GM21619 (cell line): ENCODE data around the gene KRTAP4-5.
"Not testable (repeated sequence)": the region's sequence is repeated elsewhere in the genome, so short reads cannot be mapped to it uniquely, and the experiment has no call there.

Experiments used
- ATAC-seq: cut with Tn5 transposase; IDR thresholded peaks from one replicate; pipeline ENCODE4 v1.9.1; 2021; ENCODE audit not compliant: unreplicated experiment

The KRTAP4-5 gene

DNA sequence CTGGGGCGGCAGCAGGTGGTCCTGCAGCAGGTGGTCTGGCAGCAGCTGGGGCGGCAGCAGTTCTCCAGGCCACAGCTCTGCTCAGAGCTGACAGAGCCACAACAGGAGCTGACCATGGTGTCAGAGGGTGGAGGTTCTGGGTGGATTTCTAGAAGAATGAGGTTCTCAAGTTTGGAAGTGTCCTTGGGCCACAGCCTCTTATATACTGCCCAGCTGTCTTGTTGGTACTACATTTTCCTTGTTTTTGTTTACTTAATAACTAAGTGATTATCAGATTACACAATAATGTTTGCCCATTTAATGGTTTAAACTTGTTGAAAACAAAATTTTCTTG lies at the start of gene KRTAP4-5:
KRTAP4-5 (minus strand) TSS at position 174 of the 334 bp plus-strand sequence; CDS start at position 116, 58 bp downstream.
- ATAC-seq = no peak

DNA sequence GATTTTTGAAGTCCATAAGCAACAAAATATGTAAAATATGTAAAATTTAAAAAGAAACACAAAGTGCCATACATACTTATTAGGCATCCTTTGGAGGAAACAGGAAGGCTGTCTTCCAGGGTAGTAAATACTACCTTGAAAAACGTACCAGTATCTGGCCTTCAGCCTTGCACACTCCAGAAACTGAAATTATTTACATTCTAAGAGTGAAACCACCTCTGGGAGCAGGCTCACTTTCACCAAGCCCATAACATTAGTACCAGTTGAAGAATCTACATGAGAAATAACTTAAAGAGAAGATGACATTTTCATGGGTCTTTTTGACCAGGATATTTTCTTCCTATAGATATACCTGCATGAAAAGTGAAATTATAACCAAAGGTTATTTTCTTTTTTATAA lies 46.4 kb upstream of the KRTAP4-5 start:
- ATAC-seq = no peak

DNA sequence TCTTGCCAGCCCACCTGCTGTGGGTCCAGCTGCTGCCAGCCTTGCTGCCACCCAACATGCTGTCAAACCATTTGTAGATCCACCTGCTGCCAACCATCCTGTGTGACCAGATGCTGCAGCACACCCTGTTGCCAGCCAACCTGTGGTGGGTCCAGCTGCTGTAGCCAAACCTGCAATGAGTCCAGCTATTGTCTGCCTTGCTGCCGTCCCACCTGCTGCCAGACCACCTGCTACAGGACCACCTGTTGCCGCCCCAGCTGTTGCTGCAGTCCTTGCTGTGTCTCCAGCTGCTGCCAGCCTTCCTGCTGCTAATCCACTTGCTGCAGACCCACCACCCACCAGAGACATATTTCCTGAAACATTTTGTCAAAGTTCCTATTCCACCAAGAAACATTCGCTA lies 40.7 kb upstream of the KRTAP4-5 start:
- no peak for ATAC-seq

DNA sequence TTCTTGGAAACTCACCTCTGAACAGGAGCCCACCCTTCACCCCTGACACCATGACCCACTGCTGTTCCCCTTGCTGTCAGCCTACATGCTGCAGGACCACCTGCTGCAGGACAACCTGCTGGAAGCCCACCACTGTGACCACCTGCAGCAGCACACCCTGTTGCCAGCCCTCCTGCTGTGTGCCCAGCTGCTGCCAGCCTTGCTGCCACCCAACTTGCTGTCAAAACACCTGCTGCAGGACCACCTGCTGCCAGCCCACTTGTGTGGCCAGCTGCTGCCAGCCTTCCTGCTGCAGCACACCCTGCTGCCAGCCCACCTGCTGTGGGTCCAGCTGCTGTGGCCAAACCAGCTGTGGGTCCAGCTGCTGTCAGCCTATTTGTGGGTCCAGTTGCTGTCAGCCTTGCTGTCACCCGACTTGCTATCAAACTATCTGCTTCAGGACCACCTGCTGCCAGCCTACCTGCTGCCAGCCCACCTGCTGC lies 40.3 kb upstream of the KRTAP4-5 start, which contains the start of gene KRTAP9-1:
KRTAP9-1 (plus strand) TSS at position 51 of the 482 bp plus-strand sequence; CDS start at position 51, 0 bp downstream.
- not testable (repeated sequence) for ATAC-seq

DNA sequence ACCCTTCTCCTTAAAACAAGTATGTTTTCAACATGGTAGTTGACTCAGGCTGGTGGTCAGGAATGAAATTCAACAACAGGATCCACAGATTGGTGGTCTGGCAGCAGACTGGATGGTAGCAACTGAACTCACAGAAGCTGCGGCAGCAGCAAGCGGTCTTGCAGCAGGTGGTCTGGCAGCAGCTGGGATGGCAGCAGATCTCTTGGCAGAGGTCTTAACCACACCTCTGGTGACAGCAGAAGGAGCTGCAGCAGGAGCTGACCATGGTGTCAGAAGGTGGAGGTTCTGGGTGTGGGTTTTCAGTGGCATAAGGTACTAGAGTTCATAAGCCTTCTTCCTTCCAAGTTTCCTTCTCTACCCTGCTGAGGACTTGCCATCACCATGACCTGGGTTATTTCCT lies 37.2 kb upstream of the KRTAP4-5 start:
- ATAC-seq = no peak

DNA sequence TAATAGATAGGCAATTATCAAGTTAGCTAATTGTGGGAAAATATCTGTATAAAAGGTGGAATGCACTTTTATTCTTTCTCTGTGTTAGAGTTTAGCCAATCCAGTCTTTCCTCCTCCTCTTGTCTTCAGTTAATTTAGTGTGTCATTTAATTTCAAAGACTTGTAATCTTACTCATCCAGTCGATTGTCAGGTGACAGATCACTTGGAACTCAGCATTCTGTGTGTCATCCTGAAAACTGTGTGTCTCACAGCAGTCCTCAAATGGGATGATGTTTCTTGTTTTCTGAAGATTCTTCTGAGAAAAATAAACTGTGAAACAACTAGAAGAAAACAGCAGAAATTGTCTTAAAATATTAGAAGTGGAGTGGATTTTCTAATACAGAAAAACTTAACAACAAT lies 35.4 kb upstream of the KRTAP4-5 start:
- no peak for ATAC-seq

DNA sequence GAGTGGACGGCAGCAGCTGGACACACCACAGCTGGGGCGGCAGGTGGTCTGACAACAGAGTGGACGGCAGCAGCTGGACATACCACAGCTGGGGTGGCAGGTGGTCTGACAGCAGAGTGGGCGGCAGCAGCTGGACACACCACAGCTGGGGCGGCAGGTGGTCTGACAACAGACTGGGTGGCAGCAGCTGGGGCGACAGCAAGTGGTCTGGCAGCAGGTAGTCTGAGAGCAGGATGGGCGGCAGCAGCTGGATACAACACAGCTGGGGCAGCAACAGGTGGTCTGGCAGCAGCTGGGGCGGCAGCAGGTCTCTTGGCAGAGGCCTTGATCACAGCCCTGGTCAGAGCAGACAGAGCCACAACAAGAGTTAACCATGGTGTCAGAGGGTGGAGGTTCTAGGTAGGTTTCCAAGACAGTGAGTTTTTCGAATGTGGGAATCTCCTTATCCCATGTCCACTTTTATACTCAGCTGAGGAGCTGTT lies 34.9 kb upstream of the KRTAP4-5 start, which contains the start of gene KRTAP4-1:
KRTAP4-1 (minus strand) TSS at position 432 of the 482 bp plus-strand sequence; CDS start at position 375, 57 bp downstream.
- ATAC-seq = no peak

DNA sequence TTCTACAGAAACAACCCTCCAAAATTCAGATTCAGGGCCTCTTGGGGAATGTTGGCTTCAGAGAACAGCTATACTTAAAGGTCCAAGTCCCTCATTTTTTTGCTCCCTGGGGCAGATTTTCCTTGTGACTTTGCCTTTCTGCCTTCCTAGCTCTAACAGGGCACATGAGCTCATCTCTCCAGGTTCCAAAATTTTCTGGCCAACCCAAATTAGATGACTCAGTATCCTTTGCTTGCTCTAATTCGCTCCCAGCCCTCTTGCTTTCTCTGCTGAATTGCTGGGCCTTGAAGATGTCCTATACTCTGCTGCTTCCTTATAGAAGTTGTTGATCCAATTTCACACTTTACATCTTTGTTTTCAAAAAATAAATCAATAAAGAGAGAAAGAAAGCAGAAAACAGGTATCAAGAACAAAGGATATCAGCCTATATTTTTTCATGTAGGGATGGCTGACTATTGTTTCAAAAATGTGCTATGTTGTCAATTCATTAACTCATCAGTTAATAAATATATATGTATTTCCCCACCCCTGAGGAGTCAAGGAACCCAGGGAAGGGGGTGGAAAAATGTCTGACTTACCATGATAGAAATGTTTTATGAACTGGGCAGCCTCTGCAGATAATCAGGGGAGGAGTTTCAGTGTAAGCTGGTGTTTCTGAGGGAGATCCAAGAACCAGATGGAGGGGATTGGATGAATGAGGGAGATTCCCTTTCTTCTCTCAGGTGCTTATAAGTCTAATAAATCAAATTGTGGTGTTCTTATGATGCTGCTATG lies 29.4 kb upstream of the KRTAP4-5 start:
- ATAC-seq = no peak

DNA sequence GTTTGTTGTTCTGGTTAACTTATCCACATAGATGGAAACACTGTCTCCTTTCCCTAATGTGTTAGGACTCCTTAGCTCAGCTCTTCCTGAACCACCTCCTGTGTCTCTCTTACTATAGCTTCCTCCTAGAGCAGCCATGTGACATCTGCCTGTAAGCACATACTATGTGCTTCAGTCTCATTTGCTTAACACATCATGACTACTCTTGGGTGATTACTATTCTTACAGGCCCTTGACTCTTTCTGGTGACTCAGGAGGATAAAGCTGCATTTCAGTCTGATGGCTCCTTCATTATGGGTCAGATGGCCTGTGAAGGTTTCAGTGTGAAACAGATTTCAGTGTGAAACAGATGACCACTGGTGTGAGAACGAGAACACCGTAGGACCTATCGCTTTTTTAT lies 28.7 kb upstream of the KRTAP4-5 start:
- no peak for ATAC-seq

DNA sequence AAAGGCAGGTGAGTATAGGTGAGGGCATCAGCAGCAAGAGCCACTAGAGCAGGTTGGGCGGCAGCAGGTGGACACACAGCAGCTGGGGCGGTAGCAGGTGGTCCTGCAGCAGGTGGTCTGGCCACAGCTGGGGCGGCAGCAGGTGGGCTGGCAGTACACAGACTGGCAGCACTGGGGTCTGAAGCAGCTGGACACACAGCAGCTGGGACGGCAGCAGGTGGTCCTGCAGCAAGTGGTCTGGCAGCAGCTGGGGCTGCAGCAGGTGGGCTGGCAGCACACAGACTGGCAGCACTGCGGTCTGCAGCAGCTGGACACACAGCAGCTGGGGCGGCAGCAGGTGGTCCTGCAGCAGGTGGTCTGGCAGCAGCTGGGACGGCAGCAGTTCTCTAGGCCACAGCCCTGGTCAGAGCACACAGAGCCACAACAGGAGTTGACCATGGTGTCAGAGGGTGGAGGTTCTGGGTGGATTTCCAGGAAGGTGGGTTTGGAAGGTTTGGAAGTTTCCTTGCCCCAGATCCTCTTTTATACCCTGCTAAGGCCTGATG lies 28.2 kb upstream of the KRTAP4-5 start, which contains the start of gene KRTAP4-2:
KRTAP4-2 (minus strand) TSS at position 495 of the 545 bp plus-strand sequence; CDS start at position 438, 57 bp downstream.
- ATAC-seq = no peak

DNA sequence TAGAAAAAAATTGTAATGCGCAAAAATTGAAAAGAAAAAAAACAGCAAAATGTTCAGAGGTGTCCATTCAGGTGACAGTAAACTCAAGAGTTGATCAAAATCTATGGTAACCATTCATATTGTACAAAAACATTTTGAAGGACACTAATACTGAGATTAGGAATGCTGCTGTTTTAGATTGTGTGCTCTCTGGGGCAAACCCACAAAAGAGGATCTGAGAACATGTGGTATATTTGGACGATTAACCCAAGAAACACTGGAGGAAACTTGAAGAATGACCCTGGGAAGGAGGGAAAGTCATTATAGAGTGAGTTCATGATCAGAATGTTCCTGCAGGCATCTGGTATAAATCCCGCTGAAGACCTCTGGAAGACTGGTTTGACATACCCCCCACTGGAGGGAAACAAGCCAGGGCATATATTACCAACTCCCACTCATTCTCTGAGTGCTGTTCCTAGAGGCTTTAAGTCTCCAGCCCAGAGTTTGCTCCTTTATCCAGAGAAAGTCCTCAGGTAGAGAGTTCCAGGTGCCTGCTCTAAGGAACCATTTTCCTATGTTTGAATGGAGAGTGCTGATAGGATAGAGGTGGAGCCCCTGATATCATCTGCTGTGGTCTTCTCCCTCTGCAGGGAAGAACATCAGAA lies 27.2 kb upstream of the KRTAP4-5 start:
- ATAC-seq = no peak

DNA sequence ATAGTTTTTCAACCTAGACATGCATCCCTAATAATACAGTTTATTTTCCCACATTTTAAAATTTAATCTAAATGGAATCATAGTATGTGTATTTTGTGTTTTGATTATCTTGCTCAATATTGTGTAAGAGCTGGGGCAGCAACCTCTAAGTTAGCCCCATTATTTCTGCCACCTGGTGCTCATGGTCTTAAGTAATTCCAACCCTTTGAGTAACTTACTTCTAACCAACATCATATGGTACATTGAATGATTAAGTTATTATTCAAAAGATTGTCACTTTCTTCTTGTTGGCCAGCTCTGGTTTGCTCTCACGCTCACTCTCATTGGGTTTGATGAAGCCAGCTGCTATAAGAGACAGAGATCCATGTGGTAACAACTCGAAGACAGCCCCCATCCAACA lies 22.3 kb upstream of the KRTAP4-5 start:
- ATAC-seq = no peak

DNA sequence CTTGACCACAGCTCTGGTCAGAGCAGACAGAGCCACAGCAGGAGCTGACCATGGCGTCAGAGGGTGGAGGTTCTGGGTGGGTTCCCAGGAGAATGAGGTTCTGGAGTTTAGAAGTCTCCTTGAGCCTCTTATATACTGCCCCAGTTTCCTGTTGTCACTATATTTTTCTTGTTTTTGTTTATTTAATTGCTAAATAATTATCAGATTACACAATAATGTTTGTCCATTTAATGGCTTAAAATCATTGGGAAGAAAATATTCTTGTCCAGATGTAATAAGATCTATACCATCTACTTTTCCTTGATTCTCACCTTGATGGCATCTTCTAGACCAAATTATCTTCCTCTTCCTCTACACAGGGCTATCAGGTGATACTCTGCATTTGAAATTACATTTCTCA lies 18.5 kb upstream of the KRTAP4-5 start, which contains the start of gene KRTAP4-3:
KRTAP4-3 (minus strand) TSS at position 101 of the 400 bp plus-strand sequence; CDS start at position 52, 49 bp downstream.
- ATAC-seq = no peak

DNA sequence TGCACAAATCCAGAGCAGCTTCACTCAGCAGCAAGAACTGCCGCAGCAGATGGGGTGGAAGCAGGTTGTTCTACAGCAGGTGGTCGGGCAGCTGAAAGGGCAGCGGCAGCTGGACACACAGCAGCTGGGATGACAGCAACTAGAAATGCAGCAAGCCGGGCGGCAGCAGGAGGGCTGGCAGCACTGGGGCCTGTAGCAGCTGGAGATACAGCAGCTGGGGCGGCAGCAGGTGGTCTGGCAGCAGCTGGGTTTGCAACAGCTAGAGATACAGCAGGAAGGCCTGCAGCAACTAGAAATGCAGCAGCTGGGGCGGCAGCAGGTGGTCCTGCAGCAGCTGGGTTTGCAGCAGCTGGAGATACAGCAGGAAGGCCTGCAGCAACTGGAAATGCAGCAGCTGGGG lies 17.9 kb upstream of the KRTAP4-5 start:
- ATAC-seq = no peak

DNA sequence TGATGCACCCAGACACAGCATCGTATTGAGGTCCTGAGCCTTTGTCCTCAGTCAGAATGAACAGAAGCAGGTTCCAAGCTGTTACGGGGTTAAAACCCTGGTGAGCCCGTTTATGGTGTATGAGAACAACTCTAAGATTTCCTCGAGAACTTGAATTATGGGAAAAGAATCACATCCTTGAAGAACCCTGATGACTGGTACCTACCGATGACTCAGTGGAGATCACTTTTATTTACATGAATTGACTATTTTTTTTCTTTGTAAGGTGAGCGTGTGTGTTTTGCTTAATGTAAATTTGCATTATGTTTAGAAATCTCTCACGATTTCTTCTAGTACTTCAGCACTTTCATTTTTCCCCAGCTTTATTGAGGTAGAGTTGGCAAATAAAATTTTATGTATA lies 14.2 kb upstream of the KRTAP4-5 start:
- ATAC-seq = no peak

DNA sequence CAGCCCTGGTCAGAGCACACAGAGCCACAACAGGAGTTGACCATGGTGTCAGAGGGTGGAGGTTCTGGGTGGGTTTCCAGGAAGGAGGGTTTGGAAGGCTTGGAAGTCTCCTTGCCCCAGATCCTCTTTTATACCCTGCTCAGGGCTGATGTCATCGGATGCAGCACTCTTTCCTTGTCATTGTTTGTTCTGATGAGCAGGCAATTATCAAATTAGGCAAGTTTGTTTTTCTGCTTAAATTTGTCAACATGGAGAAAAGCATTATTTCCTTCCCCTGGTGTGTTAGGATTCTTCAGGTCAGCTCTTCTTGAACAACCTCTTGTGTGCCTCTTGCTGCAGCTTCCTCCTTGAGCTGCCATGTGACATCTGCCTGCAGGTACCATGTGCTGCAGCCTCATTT lies 11.0 kb upstream of the KRTAP4-5 start, which contains the start of gene KRTAP4-4:
KRTAP4-4 (minus strand) TSS at position 101 of the 400 bp plus-strand sequence; CDS start at position 44, 57 bp downstream.
- ATAC-seq = no peak

DNA sequence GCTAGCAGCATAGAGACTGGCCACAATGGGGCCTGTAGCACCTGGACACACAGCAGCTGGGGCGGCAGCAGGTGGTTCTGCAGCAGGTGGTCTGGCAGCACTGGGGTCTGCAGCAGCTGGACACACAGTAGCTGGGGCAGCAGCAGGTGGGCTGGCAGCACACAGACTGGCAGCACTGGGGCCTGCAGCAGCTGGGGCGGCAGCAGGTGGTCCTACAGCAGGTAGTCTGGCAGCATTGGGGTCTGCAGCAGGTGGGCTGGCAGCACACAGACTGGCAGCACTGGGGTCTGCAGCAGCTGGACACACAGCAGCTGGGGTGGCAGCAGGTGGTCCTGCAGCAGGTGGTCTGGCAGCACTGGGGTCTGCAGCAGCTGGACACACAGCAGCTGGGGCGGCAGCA lies 10.6 kb upstream of the KRTAP4-5 start:
- ATAC-seq = not testable (repeated sequence)

DNA sequence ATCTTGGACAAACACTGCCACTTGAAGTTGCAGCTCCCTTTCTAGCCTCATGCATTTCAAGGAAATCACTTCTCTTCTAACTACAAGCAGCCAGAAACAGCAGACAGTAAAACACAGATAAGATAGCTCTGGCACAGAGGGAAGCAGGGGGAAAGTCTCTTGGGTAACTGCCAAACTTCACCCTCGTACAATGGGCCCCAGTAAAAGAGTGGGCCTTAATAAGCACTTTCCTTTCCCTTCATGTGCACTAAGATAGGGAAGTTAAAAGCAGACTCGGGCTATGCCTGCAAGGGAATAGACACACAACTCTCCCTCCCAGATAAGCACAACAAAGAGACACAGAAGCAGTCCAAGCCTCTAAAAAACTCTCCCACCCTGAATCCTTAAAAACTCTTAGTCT lies 4.2 kb upstream of the KRTAP4-5 start:
- no peak for ATAC-seq

DNA sequence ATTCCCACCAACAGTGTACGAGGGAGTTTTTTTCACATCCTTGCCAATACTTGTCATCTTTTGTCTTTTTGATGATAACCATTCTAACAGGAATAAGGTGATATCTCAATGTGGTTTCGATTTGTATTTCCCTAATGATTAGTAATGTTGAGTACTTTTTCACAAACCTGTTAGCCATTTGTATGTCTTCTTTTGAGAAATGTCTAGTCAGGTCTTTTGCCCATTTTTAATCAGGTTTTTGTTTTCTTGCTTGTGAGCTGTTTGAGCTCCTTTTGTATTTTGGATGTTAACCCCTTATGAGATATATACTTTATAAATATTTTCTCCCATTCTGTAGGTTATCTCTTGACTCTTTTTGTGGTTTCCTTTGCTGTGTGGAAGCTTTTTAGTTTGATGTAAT lies 1.9 kb upstream of the KRTAP4-5 start:
- ATAC-seq = no peak

DNA sequence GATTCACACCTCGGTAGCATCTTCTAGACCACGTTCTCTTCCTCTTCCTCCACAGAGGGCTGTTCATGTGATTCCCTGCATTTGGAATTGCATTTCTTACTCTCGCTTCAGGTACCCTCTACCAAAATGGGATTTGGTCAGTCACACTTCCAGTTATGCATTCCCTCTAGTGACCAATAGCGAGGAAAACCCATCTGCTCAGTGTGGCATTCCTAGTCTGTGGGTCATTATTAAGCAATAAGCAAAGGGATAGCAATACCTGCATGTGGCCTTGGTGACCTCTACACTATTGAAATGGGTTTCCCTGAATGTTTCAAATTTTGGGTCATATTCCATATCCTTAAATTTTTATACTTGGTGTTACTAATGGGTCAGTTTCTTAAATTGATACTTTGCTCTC lies 401 bp upstream of the KRTAP4-5 start:
- no peak for ATAC-seq

DNA sequence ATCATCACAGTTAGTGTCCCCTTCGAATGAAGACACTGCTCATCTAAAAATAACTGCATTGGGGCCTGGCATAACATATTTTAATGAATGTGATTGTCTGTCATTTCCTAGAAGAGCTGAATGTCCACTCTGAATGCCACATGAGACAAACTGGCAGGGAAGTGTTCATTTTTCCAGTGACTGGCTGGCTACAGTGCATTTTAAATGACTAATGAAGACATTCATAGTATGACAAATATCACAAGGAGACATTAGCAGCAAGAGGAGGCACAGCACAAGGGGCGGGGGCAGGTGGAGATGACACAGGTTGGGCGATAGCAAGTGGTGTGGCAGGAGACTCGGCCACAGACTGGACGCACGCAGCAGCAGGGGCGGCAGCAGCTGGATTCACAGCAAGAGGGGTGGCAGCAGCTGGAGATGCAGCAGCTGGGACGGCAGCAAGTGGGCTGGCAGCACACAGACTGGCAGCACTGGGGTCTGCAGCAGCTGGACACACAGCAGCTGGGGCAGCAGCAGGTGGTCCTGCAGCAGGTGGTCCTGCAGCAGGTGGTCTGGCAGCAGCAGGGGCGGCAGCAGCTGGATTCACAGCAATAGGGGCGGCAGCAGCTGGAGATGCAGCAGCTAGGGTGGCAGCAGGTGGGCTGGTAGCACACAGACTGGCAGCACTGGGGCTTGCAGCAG lies 514 bp downstream of the KRTAP4-5 start:
- ATAC-seq = not testable (repeated sequence)
